Activated CD4-positive, CD25-positive, alpha-beta regulatory T cell (primary cell): ENCODE measurements around the gene C1R.

Experiments
- DNase-seq, 4 experiments: peaks; one replicate each; lab custom pipeline; 2025; lab: John Stamatoyannopoulos, UW

The C1R gene

DNA sequence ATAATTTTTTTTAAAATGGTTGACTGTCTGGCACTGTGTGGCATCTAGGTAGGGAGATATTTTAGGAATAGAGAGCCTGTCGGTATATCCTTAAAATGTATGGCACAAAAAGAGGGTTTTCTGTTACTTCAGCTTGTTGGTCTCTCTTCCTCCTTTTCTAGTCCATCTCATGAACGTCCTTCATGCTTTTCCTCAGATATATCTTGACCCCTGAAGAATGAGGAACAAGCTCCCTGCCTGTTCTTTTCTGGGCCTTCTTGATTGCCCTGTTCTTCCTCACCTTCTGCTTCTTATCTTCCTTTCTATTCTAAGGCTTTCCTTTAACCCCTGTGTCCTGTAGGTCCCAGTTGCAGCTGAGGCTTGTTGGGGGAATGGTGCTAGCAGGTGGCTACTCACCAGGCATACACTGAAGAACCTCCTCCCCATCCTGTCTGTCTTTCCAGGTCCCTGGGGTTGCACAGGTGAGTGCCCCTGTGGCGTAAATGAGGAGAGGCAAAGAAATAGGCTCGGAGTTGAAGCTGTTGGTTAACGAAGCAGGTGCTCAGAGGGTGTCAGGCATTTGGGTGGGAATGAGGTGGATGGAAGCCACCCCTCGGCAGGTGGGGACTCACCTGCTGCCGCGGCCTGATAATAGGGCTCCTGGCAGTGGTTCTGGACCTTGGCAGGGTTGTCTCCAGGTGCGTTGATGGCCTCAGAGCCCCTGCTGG is 7.2 kb upstream of the C1R start:
- DNase-seq, result no peak

DNA sequence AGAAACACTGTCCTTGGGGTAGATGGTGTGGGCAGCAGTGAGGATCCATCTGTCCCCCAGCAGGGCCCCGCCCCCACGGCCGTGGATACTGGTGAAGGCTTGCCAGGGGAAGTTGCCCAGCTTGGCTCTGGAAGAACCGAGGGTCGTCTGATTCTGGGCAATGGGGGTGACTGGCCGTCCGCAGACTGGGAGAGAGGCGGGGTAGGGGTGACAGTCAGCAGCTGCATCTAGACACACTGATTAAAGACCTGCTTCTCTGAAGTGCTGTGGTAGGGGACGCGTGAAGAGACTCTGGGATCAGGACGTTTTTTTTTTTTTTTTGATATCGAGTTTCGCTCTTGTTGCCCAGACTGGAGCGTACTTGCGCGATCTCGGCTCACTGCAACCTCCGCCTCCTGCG is 4.7 kb upstream of the C1R start:
- no peak for DNase-seq

DNA sequence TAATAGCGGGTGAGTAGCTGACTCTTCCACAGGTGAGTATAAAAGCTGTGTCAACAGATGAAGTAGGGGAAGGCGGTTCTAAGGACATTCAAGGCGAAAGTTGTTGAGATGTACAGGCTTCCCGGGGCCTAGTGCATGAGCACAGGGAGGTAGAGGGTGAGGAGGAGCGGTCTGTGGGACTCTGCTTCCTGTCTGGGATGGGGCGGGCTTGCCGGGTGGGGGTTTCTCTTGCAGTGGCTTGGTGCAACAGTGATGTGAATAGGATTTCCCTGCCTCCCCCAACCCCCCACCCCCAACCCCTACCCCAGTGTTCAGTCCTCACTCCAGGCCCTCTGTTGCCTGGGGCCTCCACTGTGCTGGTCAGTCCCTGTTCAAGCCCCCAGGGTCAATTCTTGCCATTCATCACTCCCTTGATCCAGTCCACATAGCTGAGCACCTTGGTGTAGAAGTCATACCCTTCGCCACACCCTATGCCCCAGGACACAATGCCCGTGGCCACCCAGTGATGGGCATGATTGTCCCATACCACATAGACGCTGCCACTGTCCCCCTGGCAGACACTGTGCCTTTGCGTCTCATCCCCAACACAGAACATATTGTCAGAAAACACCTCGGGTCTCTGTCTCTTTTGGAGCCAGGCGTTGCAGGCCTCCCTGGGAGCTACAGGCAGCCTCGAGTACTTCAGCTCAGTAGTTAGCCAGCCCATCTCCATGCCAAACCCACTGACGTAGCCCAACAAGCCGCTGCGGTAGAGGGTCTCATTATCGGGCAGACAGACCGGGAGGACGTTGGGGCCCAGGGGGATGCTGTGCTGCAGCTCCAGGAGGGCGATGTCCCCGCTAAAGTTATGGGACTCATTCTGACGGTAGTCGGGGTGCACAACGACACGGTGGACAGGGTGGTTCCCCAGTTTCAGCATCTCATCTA is 4.0 kb upstream of the C1R start:
- no peak for DNase-seq

DNA sequence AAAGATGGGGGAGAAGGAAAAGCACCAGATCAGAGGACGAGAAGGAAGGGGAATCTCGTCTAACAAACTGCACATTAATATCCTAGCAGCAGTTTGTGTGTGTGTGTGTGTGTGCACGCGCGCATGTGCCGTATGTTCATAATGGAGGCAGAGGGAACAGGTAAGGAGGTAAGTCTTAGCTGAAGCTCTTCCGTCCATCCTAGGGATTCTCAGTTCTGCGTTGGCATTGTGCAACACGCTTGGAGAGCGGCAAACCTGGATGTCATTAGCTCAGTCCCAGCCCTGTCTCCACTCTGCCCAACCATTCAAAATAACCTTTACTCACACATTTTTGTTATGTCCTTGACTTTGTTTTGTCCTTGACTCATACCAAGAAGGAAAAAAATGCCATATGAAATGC is 1.6 kb upstream of the C1R start:
- no peak for DNase-seq

DNA sequence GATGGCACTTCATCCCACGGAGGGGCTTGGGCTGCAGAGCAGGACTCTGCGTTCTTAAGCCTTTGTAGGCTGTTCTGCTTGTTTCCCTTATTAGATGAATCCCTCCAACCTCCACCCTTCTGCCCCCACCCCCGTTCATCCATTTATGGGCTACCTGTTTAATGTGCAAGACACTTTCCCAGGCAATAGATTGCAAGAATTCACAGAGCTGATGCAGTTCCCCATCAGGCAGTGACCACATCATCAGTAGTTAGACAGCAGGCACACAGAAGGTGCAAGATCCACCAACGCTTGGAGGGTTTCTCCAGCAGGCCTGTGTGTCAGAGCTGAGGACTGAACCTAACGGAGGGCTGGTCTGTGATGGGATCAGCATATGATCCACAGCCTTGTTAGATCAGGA is 1.2 kb upstream of the C1R start:
- no peak for DNase-seq

DNA sequence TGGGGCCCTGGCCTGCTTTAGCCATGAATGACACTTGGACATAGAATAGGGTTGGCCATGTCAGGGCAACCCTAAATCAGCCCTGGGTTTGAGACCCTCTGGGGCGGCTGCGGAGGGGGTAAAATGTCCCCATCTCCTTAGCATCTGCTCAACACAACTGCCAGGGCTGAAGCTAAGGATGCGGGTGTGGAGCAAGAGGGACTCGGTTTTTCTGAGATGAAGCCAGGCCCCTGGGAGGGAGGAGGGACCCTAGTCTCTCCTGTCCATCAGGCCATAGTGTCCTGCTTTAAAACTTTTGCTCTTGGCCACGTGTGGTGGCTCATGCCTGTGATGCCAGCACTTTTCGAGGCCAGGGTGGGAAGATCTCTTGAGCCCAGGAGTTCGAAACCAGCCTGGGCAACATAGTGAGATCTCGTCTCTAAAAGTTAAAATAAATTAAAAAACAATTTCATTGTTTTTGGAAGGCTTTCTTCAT is 778 bp upstream of the C1R start:
- no peak for DNase-seq

DNA sequence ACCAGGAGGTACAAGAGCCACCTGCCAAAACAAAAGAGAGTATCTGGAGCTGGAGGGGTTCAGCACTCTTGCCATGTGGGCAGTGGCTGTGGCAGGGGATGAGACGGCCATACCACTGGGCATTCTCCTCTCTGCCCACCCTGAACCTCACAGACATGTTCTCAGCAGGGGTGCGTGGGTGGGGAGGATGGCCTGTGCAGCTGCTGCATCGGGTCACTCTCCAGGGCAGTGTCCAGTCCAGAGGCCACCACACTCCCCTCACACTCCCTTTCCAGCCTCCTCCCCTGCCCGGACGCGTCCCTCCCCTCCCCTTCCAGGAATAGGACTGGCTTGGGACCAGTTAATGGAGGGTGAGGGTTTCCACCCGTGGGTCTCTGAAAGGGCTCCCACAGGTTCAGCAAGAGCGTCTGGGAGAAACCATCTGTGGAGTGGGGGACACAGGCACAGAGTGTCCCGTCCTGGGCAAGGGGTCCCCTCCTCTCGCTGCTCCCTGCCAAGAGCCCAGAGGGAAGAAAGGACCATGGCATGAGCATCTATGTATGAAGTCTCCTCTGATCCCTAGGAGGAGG is 501 bp downstream of the C1R start:
- DNase-seq, result no peak

DNA sequence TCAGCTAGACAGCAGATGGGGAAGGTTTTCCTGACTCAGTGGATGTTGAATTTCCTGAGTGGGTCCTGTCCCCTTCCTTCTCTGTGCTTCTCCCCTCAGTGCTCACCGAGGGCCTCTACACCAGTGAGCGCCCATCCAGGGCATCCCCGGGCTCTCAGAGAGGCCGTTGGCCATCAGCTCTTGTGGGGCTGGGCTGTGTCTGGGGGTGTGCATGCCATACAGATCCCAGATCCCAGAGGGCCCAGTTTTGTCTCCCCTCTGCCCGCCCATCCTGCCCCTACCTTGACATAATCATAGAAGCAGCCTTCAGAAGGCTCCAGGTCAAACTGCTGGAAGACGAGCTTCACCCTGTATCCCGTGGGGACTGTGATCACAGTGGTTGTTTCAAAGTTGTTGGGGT is 1.1 kb downstream of the C1R start:
- DNase-seq, result no peak

DNA sequence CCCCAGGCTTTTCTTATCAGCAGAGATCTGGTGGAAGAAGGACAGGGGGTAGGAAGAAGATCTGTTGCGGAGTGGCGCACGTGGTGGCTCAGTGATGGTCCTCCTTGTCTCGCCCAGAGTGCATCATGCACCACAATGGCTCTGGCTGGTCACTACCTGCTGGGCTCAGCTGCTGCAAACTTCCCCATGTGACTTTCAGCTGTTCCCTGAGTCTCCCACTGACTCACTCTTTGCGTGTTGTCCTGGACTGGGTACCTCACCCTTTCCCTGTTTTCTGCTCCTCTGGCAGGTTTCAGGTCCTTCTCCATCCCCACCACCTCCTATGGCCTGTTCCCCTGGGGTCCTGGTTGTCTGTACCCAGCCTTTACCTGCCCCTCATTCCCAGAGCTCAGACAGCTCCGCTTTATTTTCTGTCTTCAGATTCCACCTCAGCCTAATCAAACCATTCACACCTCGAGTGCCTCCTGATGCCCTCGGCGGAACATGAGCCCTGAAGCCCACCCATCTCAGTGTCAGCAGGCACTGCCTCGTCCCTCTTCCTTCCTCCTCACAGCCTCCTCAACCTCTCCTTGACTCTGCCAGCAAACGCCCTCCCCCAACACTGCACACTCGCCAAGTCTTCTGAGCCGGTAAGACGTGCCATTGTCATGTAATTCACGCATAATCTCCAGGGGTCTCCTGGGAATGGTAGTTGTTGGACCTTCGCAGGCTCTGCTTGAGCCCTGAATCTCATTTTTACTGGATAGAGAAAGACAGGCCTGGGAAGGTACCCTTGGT is 1.8 kb downstream of the C1R start:
- DNase-seq, result no peak

DNA sequence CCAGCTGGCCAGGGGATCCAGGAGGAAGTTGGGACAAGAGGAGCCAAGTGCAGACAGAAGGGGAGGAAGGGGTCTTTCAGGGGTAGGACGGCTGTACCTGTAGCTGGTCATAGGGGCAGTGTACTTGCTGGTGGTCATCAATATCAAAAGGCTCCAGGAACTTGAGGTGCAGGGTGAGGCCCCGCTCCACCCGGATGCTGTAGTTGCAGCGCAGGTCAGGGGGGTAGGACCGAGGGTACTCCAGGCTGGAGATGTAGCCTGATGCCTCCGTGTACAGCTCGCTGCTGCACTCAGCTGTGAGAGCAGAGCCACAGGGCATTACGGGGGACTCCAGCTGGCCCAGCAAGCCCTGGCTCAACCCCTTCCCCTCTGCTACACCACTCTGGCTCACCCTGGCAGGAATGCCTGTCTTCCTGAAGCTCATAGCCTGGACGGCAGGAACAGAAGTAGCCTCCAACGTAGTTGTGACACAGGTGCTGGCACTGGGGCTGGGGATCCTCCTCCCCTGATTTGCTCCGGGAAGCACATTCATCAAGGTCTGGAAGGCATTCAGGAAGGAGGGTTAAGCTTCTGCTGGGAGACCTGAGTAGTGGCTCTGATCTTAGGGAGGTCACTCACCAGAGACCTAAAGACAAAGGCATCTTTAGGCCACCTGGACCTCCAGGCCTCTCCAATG is 2.9 kb downstream of the C1R start:
- no peak for DNase-seq

DNA sequence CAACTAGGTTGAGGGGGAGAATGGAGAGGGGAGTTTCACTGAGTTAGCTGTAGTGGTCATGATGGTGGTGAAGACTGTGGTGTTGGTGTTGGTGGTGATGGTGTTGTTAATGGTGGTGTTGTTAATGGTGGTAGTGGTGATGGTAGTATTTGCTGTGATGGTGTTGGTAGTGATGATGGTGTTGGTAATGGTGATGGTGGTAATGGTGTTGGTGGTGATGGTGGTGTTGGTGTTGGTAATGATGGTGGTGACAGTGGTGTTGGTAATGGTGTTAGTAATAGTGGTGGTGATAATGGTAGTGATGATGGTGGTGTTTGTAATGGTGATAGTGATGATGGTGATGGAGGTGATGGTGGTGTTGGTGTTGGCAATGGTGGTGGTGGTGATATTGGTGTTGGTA is 9.1 kb downstream of the C1R start:
- no peak for DNase-seq

DNA sequence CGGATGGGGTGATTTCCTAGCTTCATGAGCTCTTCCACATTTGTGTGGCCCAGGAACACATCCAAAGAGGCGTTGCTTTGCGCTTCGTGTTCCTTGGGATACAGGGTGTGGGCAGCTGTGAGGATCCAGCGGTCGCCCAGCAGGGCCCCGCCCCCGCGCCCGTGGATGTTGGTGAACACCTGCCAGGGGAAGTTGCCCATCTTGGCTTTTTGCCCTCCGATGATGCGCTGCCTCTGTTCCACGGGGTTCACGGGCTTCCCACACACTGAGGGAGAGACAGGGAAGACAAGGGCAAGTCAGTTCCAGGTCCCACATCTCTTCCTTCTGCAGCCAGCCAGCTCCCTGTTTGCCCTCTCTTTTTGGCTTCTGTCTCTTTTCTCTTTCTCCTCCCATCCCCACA is 11.2 kb downstream of the C1R start:
- DNase-seq, result no peak

DNA sequence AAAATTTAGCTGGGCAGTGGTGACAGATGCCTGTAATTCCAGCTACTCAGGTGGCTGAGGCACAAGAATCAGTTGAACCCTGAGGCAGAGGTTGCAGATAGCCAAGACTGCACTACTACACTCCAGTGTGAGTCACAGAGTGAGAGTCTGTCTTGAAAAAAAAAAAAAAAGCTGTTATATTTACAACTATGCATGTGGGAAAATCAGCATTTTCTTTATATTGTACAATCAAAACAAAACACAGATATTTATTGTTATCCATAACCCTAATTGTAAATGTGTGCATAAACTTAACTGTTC is 12.5 kb downstream of the C1R start:
- no peak for DNase-seq

DNA sequence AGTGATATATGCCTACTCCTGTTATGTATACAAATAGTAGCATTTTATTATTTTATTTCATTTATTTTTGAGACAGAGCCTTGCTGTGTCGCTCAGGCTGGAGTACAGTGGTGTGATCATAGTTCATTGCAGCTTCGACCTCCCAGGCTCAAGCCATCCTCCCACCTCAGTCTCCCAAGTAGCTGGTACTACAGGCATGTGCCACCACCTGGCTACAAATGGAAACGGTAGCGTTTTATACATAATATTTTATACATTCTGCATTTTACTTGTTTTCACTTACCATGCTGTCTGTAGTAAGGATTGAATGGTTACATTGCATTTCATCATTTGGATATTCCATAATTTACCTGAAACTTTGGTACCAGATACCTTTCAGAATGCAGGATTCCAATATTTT is 14.1 kb downstream of the C1R start:
- no peak for DNase-seq

DNA sequence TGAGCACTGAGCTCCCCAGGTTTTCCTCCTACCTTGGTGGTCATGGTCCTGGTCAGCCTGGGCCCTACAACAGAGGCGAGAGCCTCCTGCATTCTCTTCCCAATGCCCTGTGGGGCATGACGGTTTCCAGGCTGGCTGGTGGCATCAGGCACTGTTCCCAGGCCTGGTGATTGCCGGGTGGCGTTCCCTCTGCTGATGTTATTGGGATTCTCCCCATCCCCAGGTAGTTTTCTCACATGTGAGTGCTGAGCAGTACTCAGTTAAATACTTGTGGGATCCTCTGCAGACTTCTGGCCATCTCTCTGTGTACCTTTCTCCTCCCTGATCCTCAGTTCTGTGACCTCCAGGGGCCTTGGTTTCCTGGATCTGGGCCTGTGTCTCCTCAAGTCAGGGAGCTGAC is 15.8 kb downstream of the C1R start:
- DNase-seq, result no peak

DNA sequence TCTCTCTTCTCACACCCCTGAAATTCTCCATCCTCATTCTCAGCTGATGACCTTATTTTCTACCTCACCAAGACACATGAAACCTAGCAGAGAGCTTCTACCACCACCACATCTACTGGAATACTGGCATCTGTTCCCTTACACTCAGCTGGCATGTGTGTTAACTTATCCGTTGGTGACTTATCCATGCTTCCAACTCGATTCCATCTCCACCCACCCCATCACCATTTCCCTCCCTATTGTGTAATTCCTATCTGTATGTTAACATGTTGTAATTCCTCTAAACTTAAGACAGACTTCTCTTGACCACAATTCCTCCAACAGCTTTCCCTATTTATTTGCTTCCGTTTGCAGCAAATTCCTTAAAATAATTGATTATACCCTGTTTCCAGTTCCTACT is 16.3 kb downstream of the C1R start:
- DNase-seq, result no peak

DNA sequence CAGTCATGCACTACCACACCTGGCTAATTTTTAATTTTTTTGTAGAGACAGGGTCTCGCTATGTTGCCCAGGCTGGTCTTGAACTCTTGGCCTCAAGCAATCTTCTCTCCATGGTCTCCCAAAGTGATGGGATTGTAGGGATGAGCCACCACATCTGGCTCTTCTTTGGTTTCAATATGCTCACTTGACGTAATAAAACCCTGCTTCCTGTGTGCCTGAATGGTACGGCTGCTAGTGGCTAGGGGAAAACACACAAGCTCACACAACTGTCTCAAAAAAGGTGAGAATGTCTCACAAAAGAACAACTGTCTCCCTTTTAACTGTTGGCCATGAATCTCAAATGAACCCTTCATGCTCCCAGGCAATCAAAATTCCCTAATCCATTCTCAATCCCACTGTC is 16.7 kb downstream of the C1R start:
- no peak for DNase-seq

DNA sequence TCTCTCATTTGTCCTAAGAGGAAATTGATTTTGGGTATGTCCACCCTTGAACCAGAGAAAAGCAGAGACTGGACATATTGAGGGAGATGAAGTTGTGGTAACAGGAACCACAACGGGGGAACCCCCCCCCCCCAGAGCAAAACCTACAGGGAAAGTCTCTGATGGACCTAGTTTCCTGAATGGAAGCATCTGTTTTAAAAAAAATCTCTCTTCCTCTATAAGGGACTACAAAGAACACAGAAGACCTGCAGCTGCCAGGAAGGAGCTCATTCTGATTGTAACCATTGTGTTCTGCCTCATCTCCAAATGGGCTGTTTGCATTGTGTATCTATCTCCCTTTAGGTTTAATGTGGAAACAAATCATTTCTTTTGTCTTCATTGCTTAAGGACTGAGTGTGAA is 18.3 kb downstream of the C1R start:
- no peak for DNase-seq

DNA sequence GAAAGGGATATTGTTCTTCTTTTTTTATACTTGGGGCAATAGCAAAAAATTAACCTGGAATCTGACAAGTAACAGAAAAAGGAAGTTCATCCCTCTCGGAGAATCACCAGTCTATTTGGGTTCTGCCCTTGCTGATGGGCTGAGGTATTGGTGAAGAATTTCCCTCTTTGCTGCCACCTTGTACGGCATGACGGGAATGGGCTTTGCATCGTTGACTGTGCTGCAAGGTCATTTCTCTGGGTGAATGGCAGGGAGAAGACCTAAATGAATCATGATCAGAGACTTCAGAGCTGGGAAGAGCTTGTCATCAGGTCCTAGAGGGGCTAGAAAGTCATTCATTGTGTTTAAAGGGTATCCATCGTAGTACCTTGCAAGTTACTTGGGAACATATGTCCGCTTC is 19.7 kb downstream of the C1R start:
- no peak for DNase-seq

DNA sequence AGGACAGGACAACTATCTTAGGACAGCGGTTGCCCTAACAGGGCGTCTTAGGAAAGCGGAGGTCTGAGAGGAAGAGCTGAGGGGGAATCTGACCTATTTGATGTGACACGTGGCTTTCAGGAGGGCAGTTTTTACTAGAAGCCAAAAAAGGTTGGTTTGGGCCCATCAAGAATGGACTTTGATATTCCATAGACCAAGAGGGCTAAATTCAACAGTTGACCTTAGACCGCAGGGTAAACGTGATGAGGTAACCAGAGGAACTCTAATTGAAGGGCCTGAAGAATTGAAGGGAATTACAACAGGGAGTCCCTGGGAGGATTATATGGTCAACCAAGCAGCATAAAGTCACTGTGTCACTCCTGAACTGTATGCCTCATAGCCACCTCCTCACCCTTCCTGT is 20.2 kb downstream of the C1R start:
- DNase-seq, result no peak

DNA sequence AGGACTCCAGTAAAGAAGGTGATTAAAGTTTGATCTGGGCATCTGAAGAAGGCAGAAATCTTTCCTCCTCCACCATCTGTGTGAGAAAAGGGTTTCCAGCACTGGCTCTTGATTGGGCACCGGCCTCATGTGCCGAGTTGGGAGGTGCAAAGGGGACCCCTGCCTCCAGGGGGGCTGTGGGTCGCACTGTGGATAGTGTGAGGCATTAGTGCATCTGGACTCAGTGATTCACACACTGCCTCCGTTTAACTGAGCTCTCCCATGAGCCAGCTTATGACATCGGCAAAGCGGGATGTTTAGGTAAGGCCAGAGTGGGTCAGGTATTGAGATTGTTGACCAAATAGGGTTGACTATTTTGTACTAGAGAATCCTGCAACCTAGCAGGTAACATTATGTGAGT is 22.9 kb downstream of the C1R start:
- DNase-seq, result no peak

DNA sequence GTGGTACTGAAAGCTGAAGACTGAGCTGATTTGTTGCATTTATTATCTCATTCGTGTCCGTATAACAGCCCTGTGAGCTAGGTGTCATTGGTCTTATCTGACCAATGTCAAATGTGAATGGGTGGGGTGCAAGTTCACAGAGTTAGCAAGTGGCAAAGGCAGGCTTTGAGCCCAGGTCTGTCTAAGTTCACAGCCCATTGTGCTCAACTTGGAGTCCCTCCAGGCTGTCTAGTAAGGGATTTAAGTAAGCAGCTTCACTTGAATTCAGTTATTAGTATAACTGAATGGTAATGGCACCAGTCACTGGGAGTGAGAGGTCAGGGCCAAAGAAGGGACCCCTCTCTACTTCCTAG is 23.3 kb downstream of the C1R start:
- no peak for DNase-seq
